HAP-1 (cell line): Measurements from ENCODE around the gene HTR3B.
A peak's percentile ranks its signal among the peaks of the same experiment; 100 is the strongest.
"Not testable (repeated sequence)": the region's sequence is repeated elsewhere in the genome, so short reads cannot be mapped to it uniquely, and the experiment has no call there.

ENCODE experiments used
- DNase-seq, 2 experiments: peaks; one replicate each; pipeline ENCODE4 v3.0.0-alpha.2; 2016 to 2020; ENCODE audit warnings: low spot score in 2 of 2
- H3K27me3 ChIP-seq: fragments of 250-450 bp; sonication (Bioruptor Pico); 2 replicates; pipeline ENCODE4 v1.5.1; 2020; ENCODE audit warnings: low read depth, mild to moderate bottlenecking, moderate library complexity
- H3K36me3 ChIP-seq: fragments of 250-450 bp; sonication (Bioruptor Pico); replicated peaks from 2 replicates; pipeline ENCODE4 v1.5.1; 2020; ENCODE audit warnings: mild to moderate bottlenecking
- H3K4me1 ChIP-seq: fragments of 250-450 bp; sonication (Bioruptor Pico); 2 replicates; pipeline ENCODE4 v1.5.1; 2020; ENCODE audit warnings: mild to moderate bottlenecking
- H3K4me3 ChIP-seq: fragments of 250-450 bp; sonication (Bioruptor Pico); 2 replicates; pipeline ENCODE4 v1.5.1; 2020; ENCODE audit warnings: mild to moderate bottlenecking, moderate library complexity
- H3K9me3 ChIP-seq: fragments of 250-450 bp; sonication (Bioruptor Pico); 2 replicates; pipeline ENCODE4 v1.5.1; 2020; ENCODE audit warnings: mild to moderate bottlenecking, moderate library complexity
- in situ Hi-C: fragments of 300-500 bp; cut with MboI; formaldehyde crosslinking; loops from 3 replicates; pipeline ENCODE4 v1.14.3; 2020; ENCODE audit warnings: low sequenced_read_pairs, inconsistent platforms, mixed read lengths

HTR3B gene

DNA sequence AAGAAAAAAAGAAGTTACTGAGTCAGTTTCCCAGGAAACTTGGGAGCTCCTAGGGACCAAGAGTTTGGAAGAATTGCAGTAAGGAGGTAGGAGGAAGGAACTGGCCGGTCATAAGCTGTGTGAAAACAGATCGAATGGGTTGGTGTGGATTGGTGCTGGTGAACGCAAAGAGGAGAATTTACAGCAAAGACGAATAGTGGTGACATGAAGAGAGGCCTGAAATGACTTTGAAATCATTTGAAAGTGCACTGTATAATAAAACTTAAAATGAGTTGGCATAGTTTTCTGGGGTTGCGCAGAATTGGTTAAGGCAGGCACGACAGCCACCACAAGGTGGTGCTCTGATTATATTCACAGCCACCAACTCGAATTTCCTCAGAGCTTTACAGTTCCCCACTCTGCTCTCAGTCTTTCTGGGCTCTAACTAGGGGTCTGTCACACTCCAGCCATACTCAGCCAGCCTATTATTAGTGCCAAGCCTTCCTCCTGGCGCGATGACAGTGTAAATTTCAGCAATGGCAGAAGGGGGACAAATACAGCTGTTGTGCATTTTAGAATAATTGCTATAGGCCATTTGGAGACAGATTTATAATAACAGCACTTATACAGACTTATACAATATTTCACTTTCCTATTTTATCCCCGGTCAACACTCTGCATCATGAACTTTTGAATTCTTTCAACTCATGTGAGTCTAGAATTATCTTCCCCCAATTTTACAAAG lies 8.3 kb upstream of the HTR3B start:
- Histone ChIP-seq H3K4me1 (peaks cover 13% of the 10 kb centered on the region), H3K4me3 (no peak overlapping the region), H3K36me3 (no peaks in the 10 kb centered on the region), H3K9me3 (no peaks in the 10 kb centered on the region), H3K27me3 (no peaks in the 10 kb centered on the region)
- in situ Hi-C loops, result loop anchor here (5.0 kb wide), 1 partner anchor 366 kb away; no protein-coding TSS in a partner anchor
- peak; percentile 55 for DNase-seq

DNA sequence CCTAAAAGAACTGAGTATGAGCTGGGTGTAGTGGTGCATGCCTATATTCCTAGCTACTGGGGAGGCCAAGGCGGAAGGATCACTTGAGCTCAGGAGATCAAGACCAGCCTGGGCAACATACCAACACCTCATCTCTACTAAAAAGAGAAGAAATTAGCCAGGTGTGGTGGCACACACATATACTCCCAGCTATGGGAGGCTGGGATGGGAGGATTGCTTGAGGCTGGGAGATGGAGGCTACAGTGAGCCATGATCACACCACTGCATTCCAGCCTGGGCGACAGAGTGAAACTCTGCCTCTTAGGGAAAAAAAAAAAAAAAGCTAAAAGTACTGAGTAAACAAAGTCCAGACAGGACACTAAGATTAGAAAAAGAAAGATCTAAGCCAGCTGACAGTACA lies 3.5 kb upstream of the HTR3B start:
- Histone ChIP-seq H3K36me3 (no peaks in the 10 kb centered on the region), H3K4me1 (peaks cover 8% of the 10 kb centered on the region), H3K4me3 (no peak overlapping the region), H3K9me3 (no peaks in the 10 kb centered on the region), H3K27me3 (peaks cover 3% of the 10 kb centered on the region; the same call in 1 of the 2 replicates)
- DNase-seq, result no peak
- in situ Hi-C loops, result no loop called here

DNA sequence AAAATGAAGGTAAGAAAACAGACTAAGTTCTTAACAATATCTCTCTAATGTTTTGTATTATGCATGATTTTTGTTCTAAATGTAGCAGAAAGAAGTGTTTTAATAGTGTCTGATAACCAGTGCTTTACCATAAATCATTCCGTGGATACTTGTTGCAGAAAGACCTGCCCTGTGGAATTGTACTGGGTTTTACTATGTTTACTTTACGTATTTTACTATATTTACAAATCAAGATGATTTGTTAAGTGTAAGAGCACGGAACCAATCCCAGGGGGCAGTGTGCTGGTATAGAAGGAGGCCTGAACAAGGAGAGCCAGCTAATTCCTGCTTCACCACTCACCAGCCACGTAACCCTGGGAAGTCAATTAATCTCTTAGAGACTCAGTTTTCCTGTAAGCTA lies 1.4 kb downstream of the HTR3B start:
- in situ Hi-C loops, result no loop called here
- Histone ChIP-seq H3K4me3 (no peak overlapping the region), H3K4me1 (peaks cover 3% of the 10 kb centered on the region; the same call in 1 of the 2 replicates), H3K36me3 (no peaks in the 10 kb centered on the region), H3K9me3 (no peaks in the 10 kb centered on the region), H3K27me3 (peaks cover 11% of the 10 kb centered on the region; the same call in 1 of the 2 replicates)
- peak; percentile 72 to 74 for DNase-seq

DNA sequence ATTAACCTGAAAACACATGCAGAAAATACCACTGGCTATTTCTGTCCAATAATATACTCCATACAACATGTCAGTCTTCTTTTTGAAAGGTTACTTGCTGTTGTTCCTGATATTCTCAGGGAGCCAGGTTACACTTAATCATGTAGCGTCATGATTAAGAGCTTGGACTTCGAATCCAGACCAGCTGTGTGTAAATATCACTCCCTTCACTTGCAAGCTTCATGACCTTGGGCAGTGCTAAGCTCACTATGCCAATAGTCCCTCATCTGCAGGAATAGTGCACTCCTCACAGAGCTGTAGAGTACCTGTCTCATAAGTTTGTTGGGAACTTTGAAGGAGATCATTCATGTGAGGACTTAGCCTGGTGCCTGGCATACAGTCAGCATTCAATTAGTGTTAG lies 1.9 kb downstream of the HTR3B start:
- peaks cover 11% of the 10 kb centered on the region; the same call in 1 of the 2 replicates for H3K27me3 ChIP-seq
- no peak for DNase-seq
- in situ Hi-C loops, result no loop called here
- no peaks in the 10 kb centered on the region for H3K9me3 ChIP-seq
- peaks cover 3% of the 10 kb centered on the region; the same call in 1 of the 2 replicates for H3K4me1 ChIP-seq
- H3K36me3 ChIP-seq, result no peaks in the 10 kb centered on the region
- no peak overlapping the region for H3K4me3 ChIP-seq

DNA sequence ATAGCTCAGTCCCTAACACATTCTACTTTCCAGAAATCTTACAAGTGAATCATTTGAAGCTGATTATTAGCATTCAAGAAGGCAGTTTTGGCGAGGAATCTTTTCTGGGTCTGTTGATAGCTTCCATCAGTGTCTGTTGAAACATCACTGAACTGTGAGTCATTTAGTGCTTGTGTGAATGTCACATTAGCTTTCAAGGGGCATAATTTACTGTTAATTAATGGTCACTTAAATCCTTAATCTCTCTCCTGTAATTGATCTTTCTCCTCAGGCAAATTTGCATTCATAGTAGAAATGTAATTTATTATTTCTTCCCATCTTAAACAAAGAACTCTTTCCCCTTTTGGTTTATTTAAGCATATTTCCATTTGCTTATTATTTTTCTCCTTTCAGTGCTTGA lies 2.6 kb downstream of the HTR3B start:
- H3K9me3 ChIP-seq, result no peaks in the 10 kb centered on the region
- H3K27me3 ChIP-seq, result peaks cover 7% of the 10 kb centered on the region; the same call in 1 of the 2 replicates
- in situ Hi-C loops, result no loop called here
- no peak for DNase-seq
- H3K36me3 ChIP-seq, result no peaks in the 10 kb centered on the region
- H3K4me3 ChIP-seq, result no peak overlapping the region
- H3K4me1 ChIP-seq, result peaks cover 3% of the 10 kb centered on the region; the same call in 1 of the 2 replicates

DNA sequence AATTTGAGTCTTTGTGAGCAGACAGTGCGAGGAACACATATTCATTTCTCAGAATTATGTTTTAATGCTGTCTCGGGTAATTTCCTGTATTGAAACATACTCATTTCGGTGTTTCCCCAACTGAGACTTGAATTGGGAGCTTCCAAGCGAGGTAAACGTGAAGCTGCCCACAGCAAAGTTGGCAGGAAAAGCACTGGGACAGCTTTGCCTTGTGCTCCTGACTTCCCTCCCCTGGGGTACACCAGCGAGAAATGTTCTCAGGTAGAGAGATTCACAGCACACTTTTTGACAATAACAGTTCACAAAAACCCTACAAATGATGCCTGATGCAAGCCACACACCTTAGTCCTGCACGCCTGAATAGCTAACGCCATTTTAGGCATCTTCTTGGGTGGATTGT lies 3.1 kb downstream of the HTR3B start:
- in situ Hi-C loops, result no loop called here
- Histone ChIP-seq H3K4me3 (no peak overlapping the region), H3K27me3 (peaks cover 7% of the 10 kb centered on the region; the same call in 1 of the 2 replicates), H3K4me1 (peaks cover 3% of the 10 kb centered on the region; the same call in 1 of the 2 replicates), H3K9me3 (no peaks in the 10 kb centered on the region), H3K36me3 (no peaks in the 10 kb centered on the region)
- no peak for DNase-seq

DNA sequence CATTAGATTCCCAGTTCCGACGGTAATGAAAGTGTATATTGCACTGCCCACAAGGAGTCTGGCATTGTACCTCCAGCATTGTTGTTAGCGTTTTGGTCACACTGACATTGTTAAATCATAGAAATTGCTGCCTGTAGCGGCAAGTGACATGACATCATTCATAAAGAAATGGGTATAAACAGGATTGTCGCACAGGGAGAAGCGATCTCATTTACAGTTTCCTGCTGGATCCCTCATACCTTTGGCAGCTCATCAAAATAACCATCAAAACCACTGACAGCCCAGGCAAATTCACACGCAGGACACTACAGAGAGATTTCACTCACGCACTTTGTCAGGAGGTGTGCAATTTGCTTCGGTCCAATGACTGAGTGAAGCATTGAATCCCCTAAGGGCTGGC lies 3.5 kb downstream of the HTR3B start:
- Histone ChIP-seq H3K4me1 (peaks cover 3% of the 10 kb centered on the region; the same call in 1 of the 2 replicates), H3K27me3 (peaks cover 7% of the 10 kb centered on the region; the same call in 1 of the 2 replicates), H3K4me3 (no peak overlapping the region), H3K36me3 (no peaks in the 10 kb centered on the region), H3K9me3 (no peaks in the 10 kb centered on the region)
- in situ Hi-C loops, result no loop called here
- DNase-seq, result no peak

DNA sequence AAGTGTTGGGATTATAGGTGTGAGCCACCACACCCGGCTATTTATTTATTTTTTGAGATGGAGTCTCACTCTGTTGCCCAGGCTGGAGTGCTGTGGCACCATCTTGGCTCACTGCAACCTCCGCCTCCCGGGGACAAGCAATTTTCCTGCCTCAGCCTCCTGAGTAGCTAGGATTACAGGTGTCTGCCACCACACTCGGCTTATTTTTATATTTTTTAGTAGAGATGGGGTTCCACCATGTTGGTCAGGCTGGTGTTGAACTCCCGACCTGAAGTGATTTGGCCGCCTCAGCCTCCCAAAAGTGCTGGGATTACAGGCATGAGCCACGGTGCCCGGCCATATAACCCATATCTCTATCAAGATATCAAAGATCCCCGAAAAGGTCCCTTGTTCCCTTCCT lies 6.9 kb downstream of the HTR3B start:
- H3K4me3 ChIP-seq, H3K4me1 ChIP-seq, in situ Hi-C loops, H3K27me3 ChIP-seq, H3K9me3 ChIP-seq, H3K36me3 ChIP-seq, DNase-seq: not testable (repeated sequence)

DNA sequence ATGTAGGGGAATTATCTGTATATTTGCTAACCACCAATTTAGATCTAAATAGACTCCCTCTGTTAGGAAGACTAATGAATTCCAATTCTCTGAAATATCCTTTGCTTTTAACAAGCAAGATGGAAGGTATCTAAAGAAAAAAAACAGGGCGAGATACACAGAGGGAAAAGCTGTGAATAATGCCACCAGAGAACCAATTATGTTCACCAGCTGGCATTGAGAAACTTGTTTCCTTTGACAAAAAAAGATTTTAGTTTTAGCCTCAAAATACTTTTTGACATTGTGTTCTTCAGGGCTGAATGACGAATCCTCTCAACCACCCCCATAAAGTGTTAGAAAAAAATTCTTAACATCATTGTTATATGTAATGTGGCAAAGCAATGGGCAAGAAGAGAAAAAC lies 19.0 kb downstream of the HTR3B start:
- in situ Hi-C loops, result no loop called here
- H3K9me3 ChIP-seq, result no peaks in the 10 kb centered on the region
- no peak overlapping the region for H3K4me3 ChIP-seq
- no peak for DNase-seq
- peaks cover 7% of the 10 kb centered on the region for H3K27me3 ChIP-seq
- no peaks in the 10 kb centered on the region for H3K36me3 ChIP-seq
- H3K4me1 ChIP-seq, result 0 out of 2 replicates have a peak, but pooled peaks cover 8% of the 10 kb centered on the region

DNA sequence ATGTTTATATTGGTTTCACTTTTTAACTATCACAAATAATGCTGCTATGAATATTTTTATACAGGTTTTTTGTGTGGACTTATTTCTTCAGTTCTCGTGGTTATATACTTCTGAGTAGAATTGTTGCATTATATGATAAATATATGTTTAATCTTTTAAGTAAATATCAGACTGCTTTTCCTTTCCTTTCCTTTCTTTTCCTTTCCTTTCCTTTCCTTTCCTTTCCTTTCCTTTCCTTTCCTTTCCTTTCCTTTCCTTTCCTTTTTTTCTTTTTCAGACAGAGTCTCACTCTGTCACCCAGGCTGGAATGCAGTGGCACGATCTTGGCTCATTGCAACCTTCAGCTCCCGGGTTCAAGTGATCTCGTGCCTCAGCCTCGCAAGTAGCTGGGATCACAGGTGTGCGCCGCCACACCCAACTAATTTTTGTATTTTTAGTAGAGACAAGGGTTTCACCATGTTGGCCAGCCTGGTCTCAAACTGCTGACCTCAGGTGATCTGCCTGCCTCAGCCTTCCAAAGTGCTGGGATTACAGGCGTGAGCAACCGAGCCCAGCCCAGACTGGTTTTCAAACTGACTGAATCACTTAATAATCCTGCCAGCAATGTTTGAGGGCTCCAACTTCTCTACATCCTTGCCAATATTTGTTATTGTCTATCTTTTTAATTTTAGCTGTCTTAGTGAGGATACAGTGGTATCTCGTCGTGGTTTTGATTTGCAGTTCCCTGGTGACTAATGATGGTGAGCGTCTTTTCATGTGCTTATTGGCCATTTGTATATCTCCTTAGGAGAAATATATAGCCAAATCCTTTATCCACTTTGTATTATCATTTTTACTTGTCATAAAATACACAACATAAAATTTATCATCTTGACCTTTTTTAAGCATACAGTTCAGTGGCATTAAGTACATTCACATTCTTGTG lies 21.9 kb downstream of the HTR3B start:
- H3K4me3 ChIP-seq, result no peak overlapping the region
- in situ Hi-C loops, result no loop called here

DNA sequence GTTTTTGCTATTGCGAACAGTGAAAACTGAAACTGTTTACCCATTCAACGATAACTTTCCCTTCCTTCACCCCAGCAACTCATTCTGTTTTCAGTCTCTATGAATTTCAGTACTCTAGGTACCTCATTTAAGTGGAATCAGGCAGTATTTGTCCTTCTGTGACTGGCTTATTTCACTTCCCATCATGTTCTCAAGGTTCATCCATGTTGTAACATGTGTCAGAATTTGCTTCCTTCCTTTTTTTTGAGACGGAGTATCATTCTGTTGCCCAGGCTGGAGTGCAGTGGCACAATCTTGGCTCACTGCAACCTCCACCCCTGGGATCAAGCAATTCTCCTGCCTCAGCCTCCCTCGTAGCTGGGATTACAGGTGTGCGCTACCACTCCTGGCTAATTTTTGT lies 23.7 kb downstream of the HTR3B start:
- H3K36me3 ChIP-seq, result no peaks in the 10 kb centered on the region
- H3K9me3 ChIP-seq, result no peaks in the 10 kb centered on the region
- H3K4me3 ChIP-seq, result no peak overlapping the region
- H3K27me3 ChIP-seq, result peaks cover 7% of the 10 kb centered on the region; the same call in 1 of the 2 replicates
- 0 out of 2 replicates have a peak, but pooled peaks cover 5% of the 10 kb centered on the region for H3K4me1 ChIP-seq
- in situ Hi-C loops, result no loop called here
- DNase-seq, result no peak

More for the DNA sequence above, 21.9 kb downstream of the HTR3B start:
- Histone ChIP-seq H3K4me1 (0 out of 2 replicates have a peak, but pooled peaks cover 8% of the 10 kb centered on the region), H3K36me3 (no peaks in the 10 kb centered on the region), H3K9me3 (no peaks in the 10 kb centered on the region), H3K27me3 (peaks cover 7% of the 10 kb centered on the region; the same call in 1 of the 2 replicates)
- DNase-seq, result no peak

DNA sequence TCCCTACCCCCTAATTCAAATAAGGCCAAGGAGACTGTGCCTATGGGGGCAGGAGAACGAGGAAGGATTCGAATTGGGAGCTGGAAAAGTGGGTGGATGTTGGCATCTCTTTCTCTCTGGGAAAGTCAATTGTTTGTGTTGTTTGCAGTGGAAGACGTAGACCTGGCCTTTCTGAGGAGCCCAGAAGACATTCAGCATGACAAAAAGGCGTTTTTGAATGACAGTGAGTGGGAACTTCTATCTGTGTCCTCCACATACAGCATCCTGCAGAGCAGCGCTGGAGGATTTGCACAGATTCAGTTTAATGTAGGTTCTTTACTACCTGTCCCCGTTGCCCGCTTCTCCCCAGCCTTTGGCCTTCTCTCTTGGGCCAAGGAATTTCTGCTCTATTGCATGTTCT lies 28.2 kb downstream of the HTR3B start:
- H3K36me3 ChIP-seq, result no peaks in the 10 kb centered on the region
- H3K4me3 ChIP-seq, result no peak overlapping the region
- no peaks in the 10 kb centered on the region for H3K4me1 ChIP-seq
- DNase-seq, result no peak
- no peaks in the 10 kb centered on the region for H3K9me3 ChIP-seq
- in situ Hi-C loops, result no loop called here
- no peaks in the 10 kb centered on the region for H3K27me3 ChIP-seq

DNA sequence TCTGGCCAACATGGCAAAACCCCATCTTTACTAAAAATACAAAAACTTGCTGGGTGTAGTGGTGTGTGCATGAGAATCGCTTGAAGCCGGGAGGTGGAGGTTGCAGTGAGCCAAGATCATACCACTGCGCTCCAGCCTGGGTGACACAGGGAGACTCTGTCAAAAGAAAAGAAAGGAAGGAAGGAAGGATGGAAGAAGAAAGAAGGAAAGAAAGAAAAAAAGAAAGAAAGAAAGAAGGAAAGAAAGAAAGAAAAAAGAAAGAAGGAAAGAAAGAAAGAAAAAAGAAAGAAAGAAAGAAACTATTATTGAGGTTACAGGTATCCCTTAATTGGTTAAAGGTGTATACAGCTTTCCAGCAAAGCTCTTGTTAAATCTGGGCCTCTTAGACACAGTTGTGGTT lies 29.6 kb downstream of the HTR3B start:
- in situ Hi-C loops, H3K9me3 ChIP-seq, H3K4me1 ChIP-seq, H3K27me3 ChIP-seq, H3K36me3 ChIP-seq, H3K4me3 ChIP-seq, DNase-seq: not testable (repeated sequence)

DNA sequence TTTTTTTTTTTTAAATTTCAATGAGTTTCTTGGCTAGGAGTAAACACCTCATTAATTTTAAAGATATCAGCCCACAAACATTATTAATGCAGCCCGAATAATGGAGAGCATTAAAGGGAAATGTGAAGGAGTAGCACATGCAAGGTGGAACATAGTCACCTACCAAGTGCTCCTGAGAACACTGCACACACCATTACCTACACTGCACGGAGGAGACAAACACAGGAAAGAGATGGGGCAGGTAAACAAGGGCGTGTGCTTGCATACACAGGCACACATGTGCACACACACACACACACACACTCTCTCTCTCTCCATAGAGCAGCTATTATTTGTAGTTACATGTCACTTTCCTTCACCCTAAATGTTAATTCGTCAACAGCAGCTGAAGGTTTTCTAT lies 30.2 kb downstream of the HTR3B start:
- in situ Hi-C loops, result no loop called here
- H3K4me3 ChIP-seq, result no peak overlapping the region
- no peak for DNase-seq
- no peaks in the 10 kb centered on the region for H3K9me3 ChIP-seq
- H3K36me3 ChIP-seq, result no peaks in the 10 kb centered on the region
- no peaks in the 10 kb centered on the region for H3K4me1 ChIP-seq
- H3K27me3 ChIP-seq, result no peaks in the 10 kb centered on the region
